Islet of Langerhans (tissue), 1 donor: ENCODE measurements around the gene AFAP1L1.
"Not testable (repeated sequence)": the region's sequence is repeated elsewhere in the genome, so short reads cannot be mapped to it uniquely, and the experiment has no call there.

Source experiments
- FAIRE-seq: peaks from one replicate; lab custom pipeline; 2011; peaks lifted over from hg19 to GRCh38; lab: Jason Lieb, UNC

Gene AFAP1L1

DNA sequence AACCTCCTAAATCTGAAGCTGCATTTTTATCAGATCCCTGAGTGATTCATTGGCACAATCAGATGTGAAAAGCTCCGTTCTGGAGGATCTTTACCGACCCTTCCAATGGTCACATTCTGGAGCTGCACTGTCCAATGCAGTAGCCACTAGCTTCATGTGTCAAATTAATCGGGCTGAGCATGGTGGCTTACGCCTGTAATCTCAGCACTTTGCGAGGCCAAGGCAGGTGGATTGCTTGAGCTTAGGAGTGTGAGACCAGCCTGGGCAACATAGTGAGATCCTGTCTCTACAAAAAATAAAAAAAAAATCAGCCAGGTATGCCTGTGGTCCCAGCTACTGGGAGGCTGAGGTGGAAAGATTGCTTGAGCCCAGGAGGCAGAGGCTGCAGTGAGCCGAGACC is 103.8 kb downstream of the AFAP1L1 start:
- no peak for FAIRE-seq

DNA sequence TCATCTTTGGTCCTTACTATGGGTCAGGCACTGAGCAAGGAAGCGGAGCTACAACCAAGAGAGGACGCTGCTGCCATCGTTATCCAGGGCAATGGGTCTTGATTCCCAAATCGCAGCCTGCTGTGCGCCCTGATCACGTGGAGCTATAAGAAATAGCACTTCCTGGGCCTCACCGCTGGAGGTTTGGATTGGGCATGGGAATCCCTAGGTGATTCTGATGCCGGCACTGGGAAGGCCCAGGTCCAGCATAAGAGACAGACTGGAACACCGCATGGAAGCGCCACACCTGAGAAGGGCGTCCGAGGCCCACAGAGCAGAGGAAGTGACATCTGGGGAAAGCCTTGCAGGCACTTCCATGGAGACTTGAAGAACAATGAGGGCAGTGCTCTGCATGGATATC is 104.4 kb downstream of the AFAP1L1 start:
- FAIRE-seq = no peak

DNA sequence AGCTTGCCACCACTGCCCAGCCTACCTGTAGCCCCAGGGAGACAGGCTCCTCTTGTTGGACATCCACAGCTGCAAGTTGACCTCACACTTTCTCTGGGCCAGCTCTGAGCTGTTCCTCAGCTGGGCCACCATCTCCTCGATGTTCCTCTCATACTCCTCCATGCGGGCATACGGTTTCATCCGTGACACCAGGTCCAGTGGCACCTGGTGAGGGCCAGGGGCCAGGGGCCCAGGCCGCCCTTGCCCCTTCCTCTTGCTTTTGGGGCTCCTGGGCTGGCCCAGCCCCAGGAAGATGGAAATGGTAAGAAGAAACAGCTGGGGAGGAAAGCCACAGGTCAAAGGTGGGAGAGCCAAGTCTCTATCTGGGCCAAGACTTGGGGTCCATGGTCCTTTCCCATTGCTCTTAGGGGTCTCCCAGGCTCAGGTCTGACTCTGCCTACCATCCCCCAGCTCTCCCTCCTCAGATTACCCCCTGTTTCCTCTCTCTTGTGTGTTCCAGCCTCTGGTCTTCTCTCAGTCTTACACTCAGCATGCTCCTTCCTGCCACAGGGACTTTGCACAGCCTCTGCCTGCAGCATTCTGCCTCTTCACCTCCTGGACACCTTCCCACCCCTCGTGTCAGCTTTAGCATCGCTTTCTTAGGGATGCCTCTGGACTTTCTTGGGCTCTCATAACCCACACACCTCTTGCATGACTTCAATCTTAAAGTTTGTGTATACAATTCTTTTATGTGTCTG is 105.2 kb downstream of the AFAP1L1 start:
- FAIRE-seq = no peak

GRCh38 chr5:149378241-149378820 is 106.7 kb downstream of the AFAP1L1 start:
- no peak for FAIRE-seq

DNA sequence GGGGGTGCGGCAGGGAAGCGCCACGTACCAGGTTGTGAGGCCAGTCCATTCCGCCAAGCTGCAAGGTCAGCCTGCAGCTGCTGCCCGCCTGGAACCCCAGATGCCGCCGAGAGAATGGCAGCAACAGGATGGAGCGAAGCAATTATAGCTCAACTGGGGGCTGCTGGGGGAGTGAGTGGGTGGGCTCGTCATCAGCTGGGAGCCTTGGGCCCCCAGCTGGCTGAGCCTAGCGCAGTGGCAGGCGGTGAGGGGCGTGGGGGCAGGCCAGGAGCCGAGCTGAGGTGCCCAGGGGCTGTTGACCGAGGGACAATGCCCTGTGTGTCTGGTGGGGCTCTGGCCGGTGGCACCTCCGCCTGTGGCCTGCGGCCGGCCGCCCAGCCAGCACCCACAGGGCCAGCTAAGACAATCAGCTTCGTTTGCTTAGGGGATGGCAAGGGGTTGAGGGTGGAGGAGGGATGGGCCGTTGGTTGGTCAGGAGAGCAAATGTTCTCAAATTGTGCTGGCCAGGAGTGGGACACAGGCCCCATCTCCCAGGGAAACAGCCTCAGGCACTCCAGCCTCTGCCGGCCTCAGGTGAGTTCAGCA is 107.6 kb downstream of the AFAP1L1 start, which contains the start of gene IL17B:
Gene IL17B, minus strand, starts transcription at position 116 of the 585 bp plus-strand sequence. Its CDS starts 67 bp downstream, at position 49.
- FAIRE-seq = no peak

- FAIRE-seq = no peak
Observed at GRCh38 chr5:149379818-149380374, 108.2 kb downstream of the AFAP1L1 start.

GRCh38 chr5:149380466-149381121 is 108.9 kb downstream of the AFAP1L1 start:
- FAIRE-seq = no peak

- FAIRE-seq = no peak
Observed at GRCh38 chr5:149381261-149381985, 109.8 kb downstream of the AFAP1L1 start.

GRCh38 chr5:149381986-149382338 is 110.3 kb downstream of the AFAP1L1 start:
- FAIRE-seq = no peak

- no peak for FAIRE-seq
Observed at GRCh38 chr5:149382517-149383220, 111.0 kb downstream of the AFAP1L1 start.

DNA sequence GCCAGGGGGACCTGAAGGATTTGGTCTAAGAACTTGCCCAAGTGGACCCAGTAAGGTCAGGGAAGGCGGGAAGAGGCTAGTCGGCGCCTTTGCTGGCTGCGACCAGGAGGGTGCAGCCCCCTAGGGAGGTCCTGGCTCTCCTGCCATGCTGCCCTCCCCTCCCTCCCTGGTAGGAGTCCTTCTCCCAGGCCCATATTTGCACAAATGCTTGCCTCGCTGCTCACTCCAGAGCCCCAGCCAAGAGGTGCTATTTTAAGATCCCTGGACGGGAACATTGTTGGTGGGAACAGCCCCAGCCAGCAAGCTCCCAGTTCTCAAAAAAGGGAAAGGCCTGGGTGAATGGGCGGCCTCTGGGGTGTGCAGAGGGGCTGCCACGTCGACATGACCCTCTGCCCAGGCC is 111.7 kb downstream of the AFAP1L1 start:
- no peak for FAIRE-seq

- FAIRE-seq = no peak
Observed at GRCh38 chr5:149386166-149386565, 114.5 kb downstream of the AFAP1L1 start.

DNA sequence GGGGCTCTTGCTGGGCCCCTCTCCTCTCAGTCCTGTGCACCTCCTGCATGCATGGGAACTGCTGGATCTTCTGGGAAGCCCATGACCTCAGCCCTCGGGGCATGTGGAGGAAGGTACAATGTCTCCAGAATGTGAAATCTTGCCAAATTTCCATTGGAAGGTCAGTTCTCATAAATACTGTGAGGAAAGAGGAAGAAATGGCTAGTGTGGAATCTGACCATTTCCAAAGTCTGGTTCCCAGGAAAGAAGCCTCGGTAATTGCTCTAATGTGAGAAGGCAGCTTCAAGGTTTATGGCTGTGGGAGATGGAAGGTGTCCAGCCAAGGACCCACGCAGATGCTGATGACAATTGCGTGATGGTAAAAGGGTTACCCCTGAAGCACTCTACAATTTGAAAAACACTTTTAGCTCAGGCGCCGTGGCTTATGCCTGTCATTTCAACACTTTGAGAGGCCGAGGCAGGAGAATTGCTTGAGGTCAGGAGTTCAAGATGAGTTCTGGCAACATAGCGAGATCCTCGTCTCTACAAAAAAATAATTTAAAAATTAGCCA is 115.5 kb downstream of the AFAP1L1 start:
- no peak for FAIRE-seq

GRCh38 chr5:149387982-149388381 is 116.3 kb downstream of the AFAP1L1 start:
- no peak for FAIRE-seq

DNA sequence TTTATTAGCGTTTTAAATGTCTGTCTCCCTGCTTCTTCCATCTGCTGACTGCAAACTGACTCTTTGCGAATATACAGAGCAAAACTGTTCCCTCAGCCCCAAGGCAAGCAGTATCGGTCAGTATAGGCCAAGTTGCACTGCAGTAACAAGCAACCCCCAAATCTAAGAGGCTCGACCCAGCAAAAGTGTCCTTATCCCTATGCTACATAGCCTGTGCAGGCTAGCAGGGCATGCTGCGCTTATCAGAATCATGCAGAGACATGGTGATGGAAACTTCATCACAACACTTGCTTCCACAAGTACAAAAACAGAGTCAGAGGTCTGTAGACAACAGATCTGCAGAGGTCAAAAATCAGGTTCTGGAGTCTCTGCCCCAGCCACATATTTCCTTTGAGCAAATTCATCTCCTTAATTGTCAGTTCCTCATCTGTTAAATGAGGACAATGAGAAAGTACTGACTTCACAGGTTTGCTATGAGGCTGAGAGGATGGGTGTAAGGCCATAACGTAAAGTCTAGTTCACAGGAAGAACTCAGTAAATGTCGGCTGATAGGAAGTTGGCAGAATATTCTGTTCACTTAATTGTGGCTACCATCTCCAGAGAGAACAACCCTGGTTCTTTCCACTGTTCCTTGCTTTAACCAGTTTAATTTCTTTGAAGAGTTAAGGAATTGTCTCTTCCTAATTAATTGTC is 117.0 kb downstream of the AFAP1L1 start:
- no peak for FAIRE-seq

DNA sequence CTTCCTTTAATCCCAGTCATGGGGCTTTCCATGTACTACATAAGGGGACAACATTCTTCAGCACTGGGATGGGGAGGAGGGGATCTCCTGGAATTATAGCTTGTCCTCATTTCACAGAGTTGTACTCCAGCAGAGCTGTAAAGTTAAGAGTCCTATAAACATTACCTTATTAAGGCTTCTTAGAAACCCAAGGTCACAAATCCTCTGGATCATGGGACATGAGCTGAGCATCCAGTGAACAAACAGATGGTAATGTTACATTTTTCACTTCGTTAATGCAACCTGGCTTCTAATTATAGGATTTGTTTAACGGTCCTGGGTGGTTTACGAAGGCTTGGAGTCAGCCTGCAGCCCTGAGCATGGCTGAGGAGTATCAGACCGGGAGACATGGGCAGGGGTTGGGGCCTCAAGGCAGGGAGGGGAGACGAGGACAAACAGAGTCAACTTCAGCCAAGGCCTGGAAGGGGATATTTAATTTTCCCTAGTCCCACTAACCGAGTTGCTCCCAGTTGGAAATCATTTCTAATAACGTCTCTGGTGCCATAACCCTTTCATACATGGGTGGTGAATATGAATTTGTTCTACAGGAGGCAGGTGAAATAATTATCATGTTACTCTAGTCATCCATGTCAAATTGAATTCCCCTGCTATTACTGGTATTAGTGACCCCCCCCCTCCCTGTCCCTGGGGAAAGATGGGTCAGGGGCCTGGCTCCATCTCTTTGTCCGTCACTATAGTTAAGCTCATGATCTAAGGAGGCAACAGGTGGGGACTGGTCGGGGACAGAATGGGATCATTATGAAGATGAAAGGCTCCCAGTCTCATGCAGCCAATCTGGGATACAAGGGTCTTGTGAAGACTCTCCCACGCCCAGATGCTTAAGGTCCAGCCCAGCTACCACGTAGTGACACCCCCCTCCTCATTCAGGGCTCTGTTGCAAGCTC is 118.2 kb downstream of the AFAP1L1 start:
- FAIRE-seq = no peak

GRCh38 chr5:149391076-149391475 is 119.4 kb downstream of the AFAP1L1 start:
- FAIRE-seq = not testable (repeated sequence)
